Measurements from ENCODE around the gene DAND5. TPM values are rescaled to one million over a fixed set of nuclear protein-coding genes. Genes with fewer than 3 reads are reported as not detected.
A peak's percentile ranks its signal among the peaks of the same experiment; 100 is the strongest.

Gene DAND5
- total and polyA plus RNA-seq, 9 of the 15 experiments (the other 6 are each of a cell fraction or from before 2014, with no cell fraction given), result 0.22 to 0.83 (median 0.60) TPM

GRCh38 chr19:12933287-12934072, 35.9 kb upstream of the DAND5 start, which contains the start of gene FARSA (continued):
- TF ChIP-seq ETS1 (conservative IDR thresholded peaks at IDR 0.05; ENCODE audit: control insufficient read depth, low read depth, low read length) (peak; percentile 81; the same call in 1 of the 2 replicates), TAF7 (tag; IDR thresholded peaks at IDR 0.05) (peak; percentile 38; the same call in 1 of the 2 replicates), GMEB1 (CRISPR knock-in tag; IDR thresholded peaks at IDR 0.05) (no peak), ZNF511 (CRISPR knock-in tag; IDR thresholded peaks at IDR 0.05) (peak; percentile 25; the same call in 1 of the 2 replicates), CSDE1 (IDR thresholded peaks at IDR 0.05) (peak in 1 of 2 experiments; percentile 95; a peak in 2 of 4 replicates), CGGBP1 (CRISPR knock-in tag; IDR thresholded peaks at IDR 0.05) (0 out of 2 replicates have a peak, but pooled peaks have one; percentile 15), SREBF1 (IDR thresholded peaks at IDR 0.05; ENCODE audit: borderline replicate concordance, low read depth, low read length) (no peak), KDM4B (IDR thresholded peaks at IDR 0.05; ENCODE audit: borderline replicate concordance in 2 of 2, low read depth in 1 of 2) (peak in 1 of 2 experiments; percentile 98; a peak in 2 of 4 replicates), HCFC1 (IDR thresholded peaks at IDR 0.05; ENCODE audit: low read depth, low read length) (peak; percentile 97), C11orf30 (IDR thresholded peaks at IDR 0.05; ENCODE audit: low read depth) (peak; percentile 48), ZBED1 (IDR thresholded peaks at IDR 0.05) (0 out of 2 replicates have a peak, but pooled peaks have one; percentile 50), NFRKB (IDR thresholded peaks at IDR 0.05; ENCODE audit: low read depth) (peak; percentile 92), MIER1 (IDR thresholded peaks at IDR 0.05; ENCODE audit: low read depth) (no peak), ZNF280A (IDR thresholded peaks at IDR 0.05; ENCODE audit: low read depth, partially characterized antibody) (no peak), RB1 (IDR thresholded peaks at IDR 0.05; ENCODE audit: low read depth) (peak; percentile 74; the same call in 1 of the 2 replicates), SIRT6 (IDR thresholded peaks at IDR 0.05; ENCODE audit: low read depth, low read length) (no peak), PHB (CRISPR knock-in tag; IDR thresholded peaks at IDR 0.05) (no peak), VEZF1 (CRISPR knock-in tag; IDR thresholded peaks at IDR 0.05) (peak; percentile 99), BACH1 (tag; IDR thresholded peaks at IDR 0.05) (peak; percentile 63; the same call in 1 of the 2 replicates), SP1 (CRISPR knock-in tag; IDR thresholded peaks at IDR 0.05) (peak; percentile 78; the same call in 1 of the 2 replicates)

Measured in K562 (cell line).